ENCODE data around the gene TMEM131L.
"Not testable (repeated sequence)": the region's sequence is repeated elsewhere in the genome, so short reads cannot be mapped to it uniquely, and the experiment has no call there.

Gene TMEM131L

DNA sequence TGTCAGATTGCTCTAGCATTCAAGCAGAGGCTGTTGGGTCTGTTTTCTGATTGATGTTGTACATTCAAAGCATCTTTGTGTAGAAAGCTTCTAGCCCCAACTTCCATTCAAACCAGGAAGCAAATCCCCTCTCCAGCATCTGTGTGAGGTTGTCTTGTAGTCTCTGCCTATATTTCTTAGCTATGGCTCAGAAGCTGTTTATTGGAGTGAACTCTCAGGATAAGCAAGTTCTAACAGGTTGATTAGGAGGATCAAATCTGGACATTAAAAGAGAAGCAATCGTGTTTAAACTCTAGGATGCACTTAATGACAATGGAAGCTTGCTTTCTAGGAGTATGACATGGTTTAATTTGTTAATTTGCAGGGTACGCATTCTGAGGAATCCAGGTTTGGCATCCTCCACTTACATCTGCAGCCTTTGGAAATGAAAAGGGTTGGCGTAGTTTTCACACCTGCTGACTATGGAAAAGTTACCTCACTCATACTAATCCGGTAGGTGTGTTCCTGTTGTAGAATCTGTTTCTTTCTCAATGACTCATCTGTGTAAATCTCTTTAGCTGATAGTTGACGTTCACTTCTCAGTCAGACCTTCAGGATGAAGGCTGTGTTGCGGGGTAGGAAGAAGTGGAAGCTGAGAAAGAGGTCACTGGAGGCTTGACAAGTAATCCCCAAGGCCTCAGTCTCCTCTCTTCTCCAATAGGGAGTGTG is 129.9 kb downstream of the TMEM131L start:
- H3K36me3 ChIP-seq (ENCODE audit: control insufficient read depth, insufficient read depth, low read length), result no peaks in the 10 kb centered on the region
- no peaks in the 10 kb centered on the region for H3K79me1 ChIP-seq (ENCODE audit: low read length)
- no peak overlapping the region for H3K4me2 ChIP-seq (ENCODE audit: low read length)
- no peak overlapping the region for H3K4ac ChIP-seq (ENCODE audit: low read depth, low read length)
- H4K8ac ChIP-seq (ENCODE audit: low read depth, low read length), result no peak overlapping the region
- H3K4me3 ChIP-seq (ENCODE audit: low read length), result no peak overlapping the region
- H2BK5ac ChIP-seq (ENCODE audit: low read length), result no peak overlapping the region
- H2AK5ac ChIP-seq (ENCODE audit: low read length), result no peak overlapping the region
- DNase-seq, result no peak
- H2BK120ac ChIP-seq (ENCODE audit: low read depth, low read length), result no peak overlapping the region
- no CpG with 5 or more reads among the region's 6 CpGs for WGBS (ENCODE audit: extremely low coverage, insufficient coverage, low lambda C conversion rate)
- no peaks in the 10 kb centered on the region for H3K79me2 ChIP-seq (ENCODE audit: control insufficient read depth, insufficient read depth, low read length)
- H3K9ac ChIP-seq (ENCODE audit: low read length), result no peak overlapping the region
- H3K18ac ChIP-seq (ENCODE audit: low read length), result no peak overlapping the region
- no peak overlapping the region for H3K27ac ChIP-seq (ENCODE audit: low read depth, low read length)
- no peaks in the 10 kb centered on the region for H3K4me1 ChIP-seq (ENCODE audit: control insufficient read depth, low read depth, low read length)
- no peak overlapping the region for H3K56ac ChIP-seq (ENCODE audit: low read length)
- no peak overlapping the region for H3K23ac ChIP-seq (ENCODE audit: low read length)
- no peak overlapping the region for H4K5ac ChIP-seq (ENCODE audit: low read length)
- H3K27me3 ChIP-seq (ENCODE audit: insufficient read depth, low read length, poor library complexity), result no peaks in the 10 kb centered on the region
- no peak overlapping the region for H2BK15ac ChIP-seq (replicated peaks; ENCODE audit: low read depth)

DNA sequence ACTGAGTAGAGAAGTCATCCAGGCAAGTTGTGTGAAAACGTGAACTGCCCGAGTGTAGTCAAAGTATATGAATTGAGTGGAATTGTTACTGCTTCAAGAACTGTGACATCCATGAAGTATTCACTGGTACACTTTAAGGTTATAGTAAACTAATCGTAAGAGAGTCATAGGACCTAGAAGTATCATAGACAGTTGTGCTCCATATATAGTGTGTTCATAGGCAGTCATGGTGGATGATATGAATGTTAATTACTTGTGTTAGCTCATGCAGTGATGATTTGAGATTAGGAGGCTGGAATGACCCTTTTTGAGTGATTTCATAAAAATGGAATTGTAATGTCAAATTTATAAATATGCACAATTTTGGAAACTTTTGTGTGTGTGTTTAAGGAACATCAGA is 136.6 kb downstream of the TMEM131L start:
- no peak overlapping the region for H3K4ac ChIP-seq (ENCODE audit: low read depth, low read length)
- H3K4me3 ChIP-seq (ENCODE audit: low read length), result no peak overlapping the region
- no CpG with 5 or more reads among the region's 3 CpGs for WGBS (ENCODE audit: extremely low coverage, insufficient coverage, low lambda C conversion rate)
- no peak overlapping the region for H3K18ac ChIP-seq (ENCODE audit: low read length)
- H4K5ac ChIP-seq (ENCODE audit: low read length), result no peak overlapping the region
- H2BK15ac ChIP-seq (replicated peaks; ENCODE audit: low read depth), result no peak overlapping the region
- H3K36me3 ChIP-seq (ENCODE audit: control insufficient read depth, insufficient read depth, low read length), result peaks cover 3% of the 10 kb centered on the region
- H3K23ac ChIP-seq (ENCODE audit: low read length), result no peak overlapping the region
- no peak overlapping the region for H4K8ac ChIP-seq (ENCODE audit: low read depth, low read length)
- no peaks in the 10 kb centered on the region for H3K27me3 ChIP-seq (ENCODE audit: insufficient read depth, low read length, poor library complexity)
- no peak overlapping the region for H2BK5ac ChIP-seq (ENCODE audit: low read length)
- no peak overlapping the region for H3K27ac ChIP-seq (ENCODE audit: low read depth, low read length)
- DNase-seq, result no peak
- no peaks in the 10 kb centered on the region for H3K79me1 ChIP-seq (ENCODE audit: low read length)
- no peaks in the 10 kb centered on the region for H3K79me2 ChIP-seq (ENCODE audit: control insufficient read depth, insufficient read depth, low read length)
- no peak overlapping the region for H3K9ac ChIP-seq (ENCODE audit: low read length)
- H3K4me1 ChIP-seq (ENCODE audit: control insufficient read depth, low read depth, low read length), result no peaks in the 10 kb centered on the region
- no peak overlapping the region for H3K4me2 ChIP-seq (ENCODE audit: low read length)
- H3K56ac ChIP-seq (ENCODE audit: low read length), result no peak overlapping the region
- H2BK120ac ChIP-seq (ENCODE audit: low read depth, low read length), result no peak overlapping the region
- no peak overlapping the region for H2AK5ac ChIP-seq (ENCODE audit: low read length)

DNA sequence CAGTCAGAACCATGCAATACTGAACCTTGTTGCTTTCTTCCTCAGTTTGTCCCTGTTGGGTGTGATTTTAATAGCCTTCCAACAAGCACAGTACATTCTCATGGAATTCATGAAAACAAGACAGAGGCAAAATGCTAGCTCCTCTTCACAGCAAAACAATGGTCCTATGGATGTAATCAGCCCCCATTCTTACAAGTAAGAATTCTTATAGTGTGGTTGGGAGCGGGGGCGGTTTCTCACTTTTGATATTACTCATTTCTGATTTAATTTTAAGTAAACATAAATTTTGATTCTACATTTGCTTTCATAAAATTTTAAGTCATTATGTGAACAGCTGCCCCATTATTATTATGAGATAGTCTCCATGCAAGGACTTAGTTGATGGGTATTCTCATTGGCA is 137.1 kb downstream of the TMEM131L start:
- H3K4me3 ChIP-seq (ENCODE audit: low read length), result no peak overlapping the region
- no peak overlapping the region for H2BK5ac ChIP-seq (ENCODE audit: low read length)
- no peak overlapping the region for H3K4me2 ChIP-seq (ENCODE audit: low read length)
- no peak overlapping the region for H4K5ac ChIP-seq (ENCODE audit: low read length)
- no peak overlapping the region for H3K9ac ChIP-seq (ENCODE audit: low read length)
- no peak overlapping the region for H3K56ac ChIP-seq (ENCODE audit: low read length)
- H4K8ac ChIP-seq (ENCODE audit: low read depth, low read length), result no peak overlapping the region
- no peak overlapping the region for H2AK5ac ChIP-seq (ENCODE audit: low read length)
- no peaks in the 10 kb centered on the region for H3K27me3 ChIP-seq (ENCODE audit: insufficient read depth, low read length, poor library complexity)
- peaks cover 3% of the 10 kb centered on the region for H3K36me3 ChIP-seq (ENCODE audit: control insufficient read depth, insufficient read depth, low read length)
- H3K79me1 ChIP-seq (ENCODE audit: low read length), result no peaks in the 10 kb centered on the region
- no peak for DNase-seq
- H2BK15ac ChIP-seq (replicated peaks; ENCODE audit: low read depth), result no peak overlapping the region
- H3K18ac ChIP-seq (ENCODE audit: low read length), result no peak overlapping the region
- WGBS (ENCODE audit: extremely low coverage, insufficient coverage, low lambda C conversion rate), result no CpG with 5 or more reads among the region's 2 CpGs
- no peak overlapping the region for H3K27ac ChIP-seq (ENCODE audit: low read depth, low read length)
- no peaks in the 10 kb centered on the region for H3K4me1 ChIP-seq (ENCODE audit: control insufficient read depth, low read depth, low read length)
- no peak overlapping the region for H2BK120ac ChIP-seq (ENCODE audit: low read depth, low read length)
- H3K23ac ChIP-seq (ENCODE audit: low read length), result no peak overlapping the region
- no peak overlapping the region for H3K4ac ChIP-seq (ENCODE audit: low read depth, low read length)
- H3K79me2 ChIP-seq (ENCODE audit: control insufficient read depth, insufficient read depth, low read length), result no peaks in the 10 kb centered on the region

DNA sequence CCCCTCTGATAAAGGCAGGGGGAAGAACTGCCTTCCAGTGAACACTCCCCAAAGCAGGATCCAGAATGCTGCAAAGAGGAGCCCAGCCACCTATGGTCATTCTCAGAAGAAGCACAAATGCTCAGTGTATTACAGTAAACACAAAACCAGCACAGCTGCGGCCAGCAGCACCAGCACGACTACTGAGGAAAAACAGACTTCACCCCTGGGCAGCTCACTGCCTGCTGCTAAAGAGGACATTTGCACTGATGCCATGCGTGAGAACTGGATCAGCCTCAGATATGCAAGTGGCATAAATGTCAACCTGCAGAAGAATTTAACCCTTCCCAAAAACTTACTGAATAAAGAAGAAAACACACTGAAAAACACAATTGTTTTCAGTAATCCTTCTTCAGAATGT is 137.7 kb downstream of the TMEM131L start:
- Histone ChIP-seq H2BK5ac (ENCODE audit: low read length) (no peak overlapping the region), H3K56ac (ENCODE audit: low read length) (no peak overlapping the region), H3K27ac (ENCODE audit: low read depth, low read length) (no peak overlapping the region), H3K18ac (ENCODE audit: low read length) (no peak overlapping the region), H3K27me3 (ENCODE audit: insufficient read depth, low read length, poor library complexity) (no peaks in the 10 kb centered on the region), H3K4me3 (ENCODE audit: low read length) (no peak overlapping the region), H3K36me3 (ENCODE audit: control insufficient read depth, insufficient read depth, low read length) (peaks cover 3% of the 10 kb centered on the region), H3K9ac (ENCODE audit: low read length) (no peak overlapping the region), H2BK120ac (ENCODE audit: low read depth, low read length) (no peak overlapping the region), H4K5ac (ENCODE audit: low read length) (no peak overlapping the region), H3K4me2 (ENCODE audit: low read length) (no peak overlapping the region), H3K79me2 (ENCODE audit: control insufficient read depth, insufficient read depth, low read length) (no peaks in the 10 kb centered on the region), H3K79me1 (ENCODE audit: low read length) (no peaks in the 10 kb centered on the region), H4K8ac (ENCODE audit: low read depth, low read length) (no peak overlapping the region), H3K4ac (ENCODE audit: low read depth, low read length) (no peak overlapping the region), H3K4me1 (ENCODE audit: control insufficient read depth, low read depth, low read length) (no peaks in the 10 kb centered on the region), H3K23ac (ENCODE audit: low read length) (no peak overlapping the region), H2BK15ac (replicated peaks; ENCODE audit: low read depth) (no peak overlapping the region), H2AK5ac (ENCODE audit: low read length) (no peak overlapping the region)
- no CpG with 5 or more reads among the region's 3 CpGs for WGBS (ENCODE audit: extremely low coverage, insufficient coverage, low lambda C conversion rate)
- no peak for DNase-seq

DNA sequence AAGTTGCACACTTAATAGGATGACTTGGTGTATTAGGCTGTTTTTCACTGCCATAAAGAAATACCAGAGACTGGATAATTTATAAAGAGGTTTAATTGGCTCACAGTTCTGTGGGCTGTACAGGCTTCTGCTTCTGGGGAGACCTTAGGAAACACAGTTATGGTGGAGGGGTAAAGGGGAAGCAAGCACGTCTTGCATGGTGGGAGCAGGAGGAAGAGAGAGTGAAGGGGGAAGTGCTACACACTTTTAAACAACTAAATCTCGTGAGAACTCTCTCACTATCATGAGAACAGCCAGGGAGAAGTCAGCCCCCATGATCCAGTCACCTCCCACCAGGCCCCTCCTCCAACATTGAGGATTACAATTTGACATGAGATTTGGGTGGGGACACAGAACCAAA is 142.9 kb downstream of the TMEM131L start:
- not testable (repeated sequence) for H3K27ac ChIP-seq (ENCODE audit: low read depth, low read length); H2BK120ac ChIP-seq (ENCODE audit: low read depth, low read length); H3K18ac ChIP-seq (ENCODE audit: low read length); H3K56ac ChIP-seq (ENCODE audit: low read length); H2BK5ac ChIP-seq (ENCODE audit: low read length); H3K4me2 ChIP-seq (ENCODE audit: low read length); H2BK15ac ChIP-seq (replicated peaks; ENCODE audit: low read depth); H3K4ac ChIP-seq (ENCODE audit: low read depth, low read length); H3K27me3 ChIP-seq (ENCODE audit: insufficient read depth, low read length, poor library complexity); DNase-seq; H3K4me1 ChIP-seq (ENCODE audit: control insufficient read depth, low read depth, low read length); H4K5ac ChIP-seq (ENCODE audit: low read length); H3K36me3 ChIP-seq (ENCODE audit: control insufficient read depth, insufficient read depth, low read length); H3K23ac ChIP-seq (ENCODE audit: low read length); H3K4me3 ChIP-seq (ENCODE audit: low read length); H4K8ac ChIP-seq (ENCODE audit: low read depth, low read length); H3K79me1 ChIP-seq (ENCODE audit: low read length); H3K9ac ChIP-seq (ENCODE audit: low read length); H3K79me2 ChIP-seq (ENCODE audit: control insufficient read depth, insufficient read depth, low read length); H2AK5ac ChIP-seq (ENCODE audit: low read length)
- WGBS (ENCODE audit: extremely low coverage, insufficient coverage, low lambda C conversion rate), result no CpG with 5 or more reads among the region's 2 CpGs

Data from mesendoderm (in vitro differentiated cells).